ENCODE results near the gene SALL4. TPM values are rescaled to one million over a fixed set of nuclear protein-coding genes. Genes with fewer than 3 reads are reported as not detected.

Gene SALL4
- polyA plus RNA-seq, 1 of the 3 experiments (the other 2 are of a cell fraction) = 0.82 TPM

- peaks cover 60% of the 10 kb centered on the region for H3K79me2 ChIP-seq (ENCODE audit: insufficient read depth)
- H3K9me2 ChIP-seq = no peaks in the 10 kb centered on the region
- no peaks in the 10 kb centered on the region for H3K9me3 ChIP-seq
- H2AFZ ChIP-seq (ENCODE audit: low read depth) = peak overlapping the region; percentile 71; the same call in 1 of the 2 replicates
- no peaks in the 10 kb centered on the region for H3K36me3 ChIP-seq (replicated peaks in 1 of 2; ENCODE audit: control insufficient read depth in 1 of 2, insufficient read depth in 2 of 2, low read length in 1 of 2)
- peak overlapping the region; percentile 9 to 96; a peak in 3 of 4 replicates for H3K27ac ChIP-seq (ENCODE audit: low read depth in 2 of 2, low read length in 1 of 2)
- 47% methylated on average over 18 of the region's 19 CpGs for WGBS (ENCODE audit: low lambda C conversion rate)
- no peaks in the 10 kb centered on the region for H4K20me1 ChIP-seq (ENCODE audit: insufficient read depth)
- H3K4me3 ChIP-seq (ENCODE audit: low read depth in 2 of 2, low read length in 1 of 2) = no peak overlapping the region
- ChIA-PET CTCF (interaction anchor here (0.9 kb wide), 1 partner anchor 49 kb away, joined by 3 read pairs; no protein-coding TSS in a partner anchor), POLR2A (no interaction called here)
- peaks cover 43% of the 10 kb centered on the region for H3F3A ChIP-seq (replicated peaks; ENCODE audit: insufficient read depth)
- peak; percentile 36 for DNase-seq
- H3K4me1 ChIP-seq (ENCODE audit: control insufficient read depth in 1 of 2, insufficient read depth in 2 of 2, low read depth in 1 of 2, low read length in 1 of 2) = peaks cover 8 to 22% of the 10 kb centered on the region in 2 experiments; a peak in 3 of 4 replicates
- no peaks in the 10 kb centered on the region for H3K27me3 ChIP-seq (ENCODE audit: insufficient read depth)
- H3K9ac ChIP-seq = peak overlapping the region; percentile 44
- peak overlapping the region; percentile 66 for H3K4me2 ChIP-seq
- no peak for TF ChIP-seq RFX5 (IDR thresholded peaks at IDR 0.05; ENCODE audit: low read length)
- no peak for TF ChIP-seq CTCF (IDR thresholded peaks at IDR 0.05)
- no peak for TF ChIP-seq RCOR1 (IDR thresholded peaks at IDR 0.05; ENCODE audit: low read length)
- no peak for TF ChIP-seq GATA2 (CRISPR knock-in tag; IDR thresholded peaks at IDR 0.05)
- TF ChIP-seq JUND (IDR thresholded peaks at IDR 0.05) = peak; percentile 92
- no peak for TF ChIP-seq SIN3A (IDR thresholded peaks at IDR 0.05; ENCODE audit: borderline replicate concordance, low read depth, low read length)
- TF ChIP-seq CHD2 (IDR thresholded peaks at IDR 0.05; ENCODE audit: low read length, partially characterized antibody) = no peak
- no peak for TF ChIP-seq RAD21 (IDR thresholded peaks at IDR 0.05; ENCODE audit: low read length)
- TF ChIP-seq NRF1 (IDR thresholded peaks at IDR 0.05; ENCODE audit: low read depth, low read length) = no peak
- no peak for TF ChIP-seq ELF1 (IDR thresholded peaks at IDR 0.05)
- TF ChIP-seq, protein P1, sequence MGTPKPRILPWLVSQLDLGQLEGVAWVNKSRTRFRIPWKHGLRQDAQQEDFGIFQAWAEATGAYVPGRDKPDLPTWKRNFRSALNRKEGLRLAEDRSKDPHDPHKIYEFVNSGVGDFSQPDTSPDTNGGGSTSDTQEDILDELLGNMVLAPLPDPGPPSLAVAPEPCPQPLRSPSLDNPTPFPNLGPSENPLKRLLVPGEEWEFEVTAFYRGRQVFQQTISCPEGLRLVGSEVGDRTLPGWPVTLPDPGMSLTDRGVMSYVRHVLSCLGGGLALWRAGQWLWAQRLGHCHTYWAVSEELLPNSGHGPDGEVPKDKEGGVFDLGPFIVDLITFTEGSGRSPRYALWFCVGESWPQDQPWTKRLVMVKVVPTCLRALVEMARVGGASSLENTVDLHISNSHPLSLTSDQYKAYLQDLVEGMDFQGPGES (IDR thresholded peaks at IDR 0.05; ENCODE audit: low read depth, low read length) = no peak
- no peak; the same call in 1 of the 2 replicates for TF ChIP-seq POLR2AphosphoS5 (IDR thresholded peaks at IDR 0.05; ENCODE audit: low read depth, low read length)
- TF ChIP-seq MAX (IDR thresholded peaks at IDR 0.05; ENCODE audit: low read depth) = peak; percentile 88
- TF ChIP-seq FOSL2 (IDR thresholded peaks at IDR 0.05; ENCODE audit: borderline replicate concordance, low read depth) = peak; percentile 97
- TF ChIP-seq RXRA (IDR thresholded peaks at IDR 0.05; ENCODE audit: borderline replicate concordance, low read depth) = peak; percentile 63; the same call in 1 of the 2 replicates
- no peak for TF ChIP-seq USF2 (IDR thresholded peaks at IDR 0.05; ENCODE audit: borderline replicate concordance, low read depth, low read length)
- 0 out of 2 replicates have a peak, but pooled peaks have one; percentile 9 for TF ChIP-seq TEAD4 (IDR thresholded peaks at IDR 0.05; ENCODE audit: borderline replicate concordance, insufficient read depth)
- TF ChIP-seq EZH2phosphoT487 (IDR thresholded peaks at IDR 0.05; ENCODE audit: borderline replicate concordance, low read depth) = no peak
- TF ChIP-seq MEF2A (IDR thresholded peaks at IDR 0.05; ENCODE audit: borderline replicate concordance, low read depth) = peak; percentile 72; the same call in 1 of the 2 replicates
- no peak; the same call in 1 of the 2 replicates for TF ChIP-seq USF1 (IDR thresholded peaks at IDR 0.05; ENCODE audit: borderline replicate concordance, low read depth)
- no peak for TF ChIP-seq YY1 (IDR thresholded peaks at IDR 0.05; ENCODE audit: low read depth)
- peak; percentile 74 for TF ChIP-seq NFIC (IDR thresholded peaks at IDR 0.05; ENCODE audit: borderline replicate concordance)
- no peak; the same call in 1 of the 2 replicates for TF ChIP-seq TAF1 (IDR thresholded peaks at IDR 0.05; ENCODE audit: borderline replicate concordance, low read depth, low read length)
- TF ChIP-seq, protein P2, sequence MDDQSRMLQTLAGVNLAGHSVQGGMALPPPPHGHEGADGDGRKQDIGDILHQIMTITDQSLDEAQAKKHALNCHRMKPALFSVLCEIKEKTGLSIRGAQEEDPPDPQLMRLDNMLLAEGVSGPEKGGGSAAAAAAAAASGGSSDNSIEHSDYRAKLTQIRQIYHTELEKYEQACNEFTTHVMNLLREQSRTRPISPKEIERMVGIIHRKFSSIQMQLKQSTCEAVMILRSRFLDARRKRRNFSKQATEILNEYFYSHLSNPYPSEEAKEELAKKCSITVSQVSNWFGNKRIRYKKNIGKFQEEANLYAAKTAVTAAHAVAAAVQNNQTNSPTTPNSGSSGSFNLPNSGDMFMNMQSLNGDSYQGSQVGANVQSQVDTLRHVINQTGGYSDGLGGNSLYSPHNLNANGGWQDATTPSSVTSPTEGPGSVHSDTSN (IDR thresholded peaks at IDR 0.05) = no peak
These were observed 52.1 kb downstream of the SALL4 start for GRCh38 chr20:51750037-51750769.
